CD4-positive, alpha-beta T cell treated with Interleukin-4 for 4 hours (primary cell): ENCODE measurements around the gene NFYB.
"Not testable (repeated sequence)": the region's sequence is repeated elsewhere in the genome, so short reads cannot be mapped to it uniquely, and the experiment has no call there.

Experiments used
- DNase-seq: peaks from one replicate; pipeline ENCODE4 v3.0.0-alpha.2; 2020

The NFYB gene

GRCh38 chr12:104137902-104138796, at the start of gene NFYB:
Gene NFYB (minus strand): TSS chr12:104138210. CDS start chr12:104135453, 2,757 bp downstream.
- peak; percentile 96 for DNase-seq

GRCh38 chr12:104187446-104188155, 49.6 kb upstream of the NFYB start:
- DNase-seq, result no peak

- DNase-seq, result no peak
These were observed 45.4 kb upstream of the NFYB start for GRCh38 chr12:104183443-104183842.

DNA sequence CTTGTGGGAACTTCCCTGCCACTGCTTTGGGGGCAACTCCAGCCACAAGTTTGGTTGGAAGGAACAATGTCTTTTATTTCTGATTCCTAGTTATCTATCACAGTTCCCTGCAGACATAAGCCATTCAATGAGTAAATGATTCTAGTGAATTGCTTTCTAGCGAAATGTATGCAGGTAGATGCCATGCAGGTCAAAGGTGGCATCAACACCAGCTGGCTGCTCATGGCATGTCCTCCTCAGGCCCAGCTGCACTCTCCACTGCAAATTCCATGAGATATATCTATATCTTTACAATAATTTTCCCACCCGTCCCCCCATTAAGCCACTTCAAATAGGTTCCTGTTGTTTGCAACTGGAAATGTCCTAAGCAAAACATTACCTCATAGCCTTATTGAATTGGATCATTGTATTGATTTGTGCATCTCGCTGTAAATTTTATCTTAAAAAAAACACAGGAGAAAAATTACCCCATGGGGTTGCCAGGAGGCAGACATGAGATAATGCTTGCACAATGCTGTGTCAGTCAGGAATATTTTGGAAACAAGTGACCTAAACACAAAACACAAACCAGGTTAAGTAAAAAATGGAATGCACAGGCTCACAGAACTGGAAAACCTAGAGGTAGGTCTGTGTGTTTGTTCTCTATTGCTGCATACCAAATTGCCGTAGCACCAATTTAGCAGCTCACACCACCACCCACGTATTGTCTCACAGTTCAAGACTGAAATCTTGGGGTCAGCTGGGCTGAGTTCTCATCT, 44.8 kb upstream of the NFYB start:
- DNase-seq, result no peak

DNA sequence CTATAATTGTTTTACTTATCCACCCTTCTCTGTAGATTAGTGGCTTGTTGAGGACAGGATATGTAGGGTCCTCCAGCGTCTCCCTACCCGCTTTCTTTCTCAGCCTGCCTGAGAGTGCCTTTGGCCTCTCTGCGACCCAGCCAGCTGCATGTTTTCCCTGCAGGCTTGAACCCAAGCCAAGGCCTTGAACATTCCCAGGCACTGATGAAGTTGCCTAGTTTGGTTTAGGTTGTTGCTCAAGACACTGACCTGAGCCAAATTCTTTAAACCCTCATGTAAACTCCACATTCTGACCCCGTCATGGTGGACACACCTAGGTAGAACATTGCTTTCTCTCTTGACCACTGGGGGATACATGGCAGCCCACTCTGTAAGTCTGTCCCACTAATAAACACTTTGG, 44.1 kb upstream of the NFYB start:
- DNase-seq, result no peak

GRCh38 chr12:104181313-104181712, 43.3 kb upstream of the NFYB start:
- DNase-seq, result no peak

DNA sequence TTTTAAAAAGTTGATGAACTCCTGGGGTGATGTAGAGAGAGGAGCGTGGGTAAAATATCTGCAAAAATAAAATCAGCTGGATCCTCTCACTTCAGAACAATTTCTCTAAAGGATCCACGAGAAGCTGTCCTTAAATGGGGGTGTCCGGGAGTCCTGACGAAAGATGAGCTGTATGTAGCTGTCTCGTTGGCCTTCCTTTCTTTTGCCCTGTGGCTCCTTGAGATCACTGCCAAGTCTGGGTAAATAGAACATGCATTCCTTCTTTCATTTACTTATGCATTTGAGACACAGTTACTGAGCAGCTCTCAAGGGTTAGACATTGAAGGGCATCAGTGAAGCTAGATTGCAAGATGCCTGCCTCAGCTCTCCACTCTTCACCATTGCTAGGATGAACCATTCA, 42.4 kb upstream of the NFYB start:
- no peak for DNase-seq

DNA sequence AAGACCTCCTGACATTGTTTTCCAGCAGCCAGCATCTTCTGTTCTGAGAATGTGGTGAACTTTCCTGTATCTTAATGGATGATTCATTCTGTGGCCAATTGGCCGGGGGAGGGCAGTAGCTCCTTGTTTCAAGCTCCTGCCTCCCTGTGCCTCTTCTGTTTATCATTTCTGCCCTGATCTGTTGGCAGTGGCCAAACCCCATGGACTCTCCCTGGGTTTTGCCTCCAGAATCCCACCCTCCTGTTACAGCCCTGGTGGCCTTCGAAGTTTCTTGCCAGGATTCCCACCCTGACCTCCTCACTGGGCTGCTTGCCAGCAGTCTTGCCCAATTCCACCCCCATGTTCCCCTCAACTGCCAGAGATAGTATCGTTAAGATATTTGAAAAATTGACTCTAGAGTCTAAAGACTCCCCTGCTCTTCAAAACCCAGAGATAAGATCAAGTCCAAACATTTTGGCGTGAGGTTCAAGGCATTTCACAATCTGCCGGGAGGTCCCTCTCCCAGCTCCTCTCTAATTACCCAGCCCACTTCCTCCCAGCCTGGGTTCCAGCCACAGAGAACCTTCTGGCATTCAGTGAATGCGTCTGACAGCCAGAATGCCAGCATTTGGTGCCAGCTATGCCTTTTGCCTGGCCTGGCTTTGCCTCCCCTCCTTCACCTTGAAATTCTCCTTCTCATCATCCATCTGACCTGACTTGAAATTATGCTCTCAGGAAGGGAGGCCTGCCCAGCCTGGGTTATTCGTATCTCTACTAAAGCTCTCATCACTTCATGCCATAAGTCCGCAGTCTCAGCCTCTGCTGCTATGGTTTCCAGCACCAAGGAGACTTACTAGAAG, 39.9 kb upstream of the NFYB start:
- no peak for DNase-seq

- no peak for DNase-seq
These were observed 39.3 kb upstream of the NFYB start for GRCh38 chr12:104177336-104177662.

GRCh38 chr12:104175726-104176247, 37.8 kb upstream of the NFYB start:
- no peak for DNase-seq

GRCh38 chr12:104173804-104174203, 35.8 kb upstream of the NFYB start:
- not testable (repeated sequence) for DNase-seq

DNA sequence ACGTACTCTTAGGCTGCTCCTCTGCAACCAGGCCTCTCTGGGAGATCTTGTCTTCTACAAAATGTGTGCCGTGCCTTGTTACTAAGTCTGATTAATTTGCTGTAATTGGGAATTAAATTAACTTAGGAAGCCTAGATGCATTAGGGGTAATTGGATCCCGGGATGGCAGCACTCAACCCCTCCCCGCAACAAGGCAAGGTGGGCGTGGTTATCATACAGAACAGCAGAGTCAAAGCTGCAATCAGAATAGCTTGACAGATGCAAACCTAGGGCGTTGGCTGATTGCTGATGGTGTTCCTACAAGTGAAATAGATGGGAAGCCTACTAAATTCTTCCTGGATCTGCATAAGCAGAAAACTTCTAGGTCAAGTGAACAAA, 34.5 kb upstream of the NFYB start:
- no peak for DNase-seq

DNA sequence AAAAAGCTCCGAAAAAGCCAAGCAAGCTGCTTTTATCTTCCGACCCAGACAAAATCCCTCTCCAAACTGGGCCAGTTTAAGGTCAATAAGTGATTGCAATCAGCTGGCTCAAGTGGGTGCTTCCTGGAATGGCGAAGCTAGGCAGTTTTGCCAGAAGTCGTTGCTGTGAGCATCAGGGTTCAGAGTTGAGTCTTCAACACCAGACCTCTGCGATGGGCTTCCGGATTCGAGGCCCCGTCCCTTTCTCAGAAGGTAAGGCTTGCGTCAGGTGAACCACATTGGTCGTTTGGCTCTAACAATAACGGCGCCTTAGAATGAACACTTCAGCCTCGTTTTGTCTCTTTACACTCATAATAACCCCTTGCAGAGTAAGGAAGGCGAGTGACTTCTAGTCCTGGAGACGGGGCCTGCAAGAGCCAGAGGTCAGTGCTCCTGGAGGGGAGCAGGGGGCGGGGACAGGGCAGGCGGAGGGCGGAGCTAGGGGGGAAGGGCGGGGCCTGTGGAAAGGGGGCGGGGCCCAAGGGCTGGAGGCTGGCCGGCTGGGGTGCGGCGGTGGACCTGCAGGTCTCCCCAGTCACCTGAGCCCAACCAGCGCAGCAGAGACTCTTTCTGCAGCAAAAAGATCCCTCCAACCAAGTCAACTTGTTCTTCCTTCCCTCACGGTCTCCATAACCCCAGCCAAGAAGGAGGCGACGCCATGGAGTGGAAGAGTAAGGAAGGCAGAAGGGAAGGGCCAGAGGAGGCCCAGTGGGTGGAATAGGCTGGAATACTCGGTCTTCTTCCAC, 34.0 kb upstream of the NFYB start:
- no peak for DNase-seq

- DNase-seq, result no peak
These were observed 30.6 kb upstream of the NFYB start for GRCh38 chr12:104168596-104168995.

- DNase-seq, result no peak
These were observed 29.8 kb upstream of the NFYB start for GRCh38 chr12:104167519-104168458.

GRCh38 chr12:104166465-104166864, 28.5 kb upstream of the NFYB start:
- DNase-seq, result no peak

DNA sequence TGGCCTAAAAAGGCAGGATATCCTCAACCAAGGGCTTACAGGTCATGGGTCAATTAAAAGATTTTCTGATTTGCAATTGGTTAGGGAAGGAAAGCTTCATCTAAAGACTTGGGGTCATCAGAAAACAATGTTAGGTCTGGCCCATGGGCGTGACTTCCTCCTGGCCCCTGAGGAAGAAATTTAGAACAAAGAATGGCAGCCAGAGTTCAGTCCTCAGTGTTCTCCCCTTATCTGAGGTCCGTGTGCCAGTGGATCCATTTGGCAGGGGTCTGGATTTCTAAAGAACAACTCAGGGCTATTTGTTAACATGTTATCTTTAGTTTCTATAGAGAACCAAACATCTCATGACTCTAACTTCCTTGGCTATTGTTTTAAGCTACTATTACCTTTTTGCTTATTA, 27.8 kb upstream of the NFYB start:
- DNase-seq, result no peak

- DNase-seq, result no peak
These were observed 26.6 kb upstream of the NFYB start for GRCh38 chr12:104164634-104165033.

GRCh38 chr12:104163631-104164030, 25.6 kb upstream of the NFYB start:
- DNase-seq, result no peak

GRCh38 chr12:104163028-104163427, 25.0 kb upstream of the NFYB start:
- not testable (repeated sequence) for DNase-seq
